GM19372 (cell line): Measurements from ENCODE around the gene BRD9.
"Not testable (repeated sequence)": the region's sequence is repeated elsewhere in the genome, so short reads cannot be mapped to it uniquely, and the experiment has no call there.

Source experiments
- ATAC-seq: cut with Tn5 transposase; IDR thresholded peaks from one replicate; pipeline ENCODE4 v1.9.1; 2021; ENCODE audit warnings: mild to moderate bottlenecking, low read depth, moderate library complexity; ENCODE audit not compliant: unreplicated experiment

Gene BRD9

GRCh38 chr5:847736-848135 is 44.9 kb downstream of the BRD9 start:
- ATAC-seq, result not testable (repeated sequence)

- not testable (repeated sequence) for ATAC-seq
These were observed 45.4 kb downstream of the BRD9 start for GRCh38 chr5:847212-847611.

GRCh38 chr5:846602-847091 is 46.0 kb downstream of the BRD9 start:
- not testable (repeated sequence) for ATAC-seq

GRCh38 chr5:845676-846601 is 46.7 kb downstream of the BRD9 start:
- ATAC-seq, result not testable (repeated sequence)

GRCh38 chr5:845031-845675 is 47.4 kb downstream of the BRD9 start:
- ATAC-seq, result not testable (repeated sequence)

GRCh38 chr5:844426-844825 is 48.2 kb downstream of the BRD9 start:
- not testable (repeated sequence) for ATAC-seq

GRCh38 chr5:843926-844325 is 48.7 kb downstream of the BRD9 start:
- not testable (repeated sequence) for ATAC-seq

- not testable (repeated sequence) for ATAC-seq
These were observed 49.2 kb downstream of the BRD9 start for GRCh38 chr5:843371-843770.

- ATAC-seq, result not testable (repeated sequence)
These were observed 50.0 kb downstream of the BRD9 start for GRCh38 chr5:842402-843221.

GRCh38 chr5:841531-842401 is 50.8 kb downstream of the BRD9 start:
- ATAC-seq, result not testable (repeated sequence)

GRCh38 chr5:840974-841435 is 51.6 kb downstream of the BRD9 start:
- ATAC-seq, result not testable (repeated sequence)

GRCh38 chr5:840118-840973 is 52.3 kb downstream of the BRD9 start:
- not testable (repeated sequence) for ATAC-seq

GRCh38 chr5:838431-838851 is 54.2 kb downstream of the BRD9 start:
- ATAC-seq, result not testable (repeated sequence)

- not testable (repeated sequence) for ATAC-seq
These were observed 54.9 kb downstream of the BRD9 start for GRCh38 chr5:837621-838121.

- not testable (repeated sequence) for ATAC-seq
These were observed 56.5 kb downstream of the BRD9 start for GRCh38 chr5:835933-836612.

- not testable (repeated sequence) for ATAC-seq
These were observed 58.6 kb downstream of the BRD9 start for GRCh38 chr5:834013-834412.

GRCh38 chr5:828194-828593 is 64.4 kb downstream of the BRD9 start:
- ATAC-seq, result not testable (repeated sequence)

- not testable (repeated sequence) for ATAC-seq
These were observed 67.1 kb downstream of the BRD9 start for GRCh38 chr5:825544-825943.
